HEK293 (cell line): Measurements from ENCODE around the gene PCBP3.

Experiments used
- CTCF ChIA-PET: fragments of 350-600 bp; formaldehyde crosslinking; extraction: SDS; loops from one replicate; lab custom pipeline; 2021; ENCODE audit warnings: antibody characterized with exemption; lab: Yijun Ruan, JAX
- POLR2A ChIA-PET: fragments of 300-600 bp; formaldehyde crosslinking; extraction: SDS; loops from one replicate; lab custom pipeline; 2020; ENCODE audit warnings: antibody characterized with exemption, inconsistent platforms; lab: Yijun Ruan, JAX
- H3K27ac ChIP-seq: fragments of 200-500 bp; sonication (Bioruptor generic); 2 replicates; pipeline ENCODE4 v1.5.1; 2014; ENCODE audit warnings: low read depth, low read length, control low read depth, inconsistent platforms; ENCODE audit errors: extremely low read depth
- H3K36me3 ChIP-seq, 2 experiments: fragments of 200-500 bp in 1 of 2; sonication (Bioruptor generic) in 1 of 2; 1 replicate in 1 of 2; 2 replicates in 1 of 2; pipeline ENCODE4 v1.5.1; 2014 to 2017; ENCODE audit warnings: inconsistent platforms in 2 of 2, low read length in 2 of 2; ENCODE audit not compliant: control insufficient read depth in 2 of 2, insufficient read depth in 1 of 2
- H3K4me1 ChIP-seq: fragments of 200-500 bp; sonication (Bioruptor generic); 2 replicates; pipeline ENCODE4 v1.5.1; 2014; ENCODE audit warnings: mild to moderate bottlenecking, low read length, inconsistent platforms; ENCODE audit not compliant: control insufficient read depth, insufficient read depth
- H3K4me3 ChIP-seq: 2 replicates; pipeline ENCODE4 v1.5.1; 2011; ENCODE audit warnings: low read depth, mild to moderate bottlenecking, control low read depth, low read length, moderate library complexity
- H3K9me3 ChIP-seq: fragments of 200-500 bp; sonication (Bioruptor generic); 2 replicates; pipeline ENCODE4 v1.5.1; 2014; ENCODE audit warnings: low read depth, low read length, inconsistent platforms; ENCODE audit not compliant: control insufficient read depth, insufficient read depth
- IKZF3 ChIP-seq: fragments of 450-650 bp; IDR thresholded peaks from 2 replicates; pipeline ENCODE4 v1.5.0; 2018; ENCODE audit warnings: missing biosample characterization, mild to moderate bottlenecking, missing genetic modification characterization, moderate library complexity
- KLF8 ChIP-seq: fragments of 450-650 bp; formaldehyde crosslinking; IDR thresholded peaks from 2 replicates; pipeline ENCODE4 v1.5.1; 2016; ENCODE audit warnings: missing biosample characterization, missing genetic modification characterization
- PBX3 ChIP-seq: sonication (generic); formaldehyde crosslinking; IDR thresholded peaks from 2 replicates; pipeline ENCODE4 v1.8.1; 2022; ENCODE audit warnings: mild to moderate bottlenecking, moderate library complexity, missing genetic modification reagents
- PRDM1 ChIP-seq: fragments of 450-650 bp; formaldehyde crosslinking; IDR thresholded peaks from 2 replicates; pipeline ENCODE4; 2016; ENCODE audit warnings: missing biosample characterization, missing genetic modification characterization
- REST ChIP-seq: fragments of 450-650 bp; formaldehyde crosslinking; IDR thresholded peaks from 2 replicates; pipeline ENCODE4 v1.5.1; 2016; ENCODE audit warnings: missing biosample characterization, missing genetic modification characterization
- SETDB1 ChIP-seq: IDR thresholded peaks from one replicate; pipeline ENCODE4 v1.6.1; 2017; ENCODE audit warnings: mild to moderate bottlenecking, low read length, moderate library complexity, mixed read lengths; ENCODE audit not compliant: insufficient read length
- ZBTB21 ChIP-seq: fragments of 450-650 bp; formaldehyde crosslinking; IDR thresholded peaks from 2 replicates; pipeline ENCODE4 v1.5.1; 2017; ENCODE audit warnings: missing biosample characterization, missing genetic modification characterization
- ZNF146 ChIP-seq: fragments of 450-650 bp; formaldehyde crosslinking; IDR thresholded peaks from 2 replicates; pipeline ENCODE4 v1.5.1; 2016; ENCODE audit warnings: missing biosample characterization, missing genetic modification characterization
- ZNF148 ChIP-seq: fragments of 450-650 bp; formaldehyde crosslinking; IDR thresholded peaks from 2 replicates; pipeline ENCODE4 v1.5.0; 2017; ENCODE audit warnings: missing biosample characterization, missing genetic modification characterization, borderline replicate concordance
- ZNF169 ChIP-seq: fragments of 450-650 bp; formaldehyde crosslinking; IDR thresholded peaks from 2 replicates; pipeline ENCODE4 v1.5.1; 2016; ENCODE audit warnings: missing biosample characterization, missing genetic modification characterization
- ZNF248 ChIP-seq: fragments of 450-650 bp; formaldehyde crosslinking; IDR thresholded peaks from 2 replicates; pipeline ENCODE4 v1.5.1; 2017; ENCODE audit warnings: missing biosample characterization, missing genetic modification characterization
- ZNF423 ChIP-seq: fragments of 450-650 bp; formaldehyde crosslinking; IDR thresholded peaks from 2 replicates; pipeline ENCODE4 v1.5.1; 2016; ENCODE audit warnings: missing biosample characterization, missing genetic modification characterization
- ZNF501 ChIP-seq: fragments of 450-650 bp; formaldehyde crosslinking; IDR thresholded peaks from 2 replicates; pipeline ENCODE4 v1.5.1; 2016; ENCODE audit warnings: missing biosample characterization, missing genetic modification characterization
- ZNF514 ChIP-seq: fragments of 450-650 bp; formaldehyde crosslinking; IDR thresholded peaks from 2 replicates; pipeline ENCODE4 v1.5.1; 2016; ENCODE audit warnings: missing biosample characterization, missing genetic modification characterization
- ZNF561 ChIP-seq: fragments of 450-650 bp; IDR thresholded peaks from 2 replicates; pipeline ENCODE4 v1.5.1; 2018; ENCODE audit warnings: missing biosample characterization, missing genetic modification characterization, borderline replicate concordance
- ZNF580 ChIP-seq: fragments of 450-650 bp; formaldehyde crosslinking; IDR thresholded peaks from 2 replicates; pipeline ENCODE4 v1.5.1; 2016; ENCODE audit warnings: missing biosample characterization, missing genetic modification characterization
- ZNF610 ChIP-seq: fragments of 450-650 bp; formaldehyde crosslinking; IDR thresholded peaks from 2 replicates; pipeline ENCODE4 v1.5.1; 2016; ENCODE audit warnings: missing biosample characterization, missing genetic modification characterization, borderline replicate concordance
- ZNF843 ChIP-seq: fragments of 450-650 bp; formaldehyde crosslinking; IDR thresholded peaks from 2 replicates; pipeline ENCODE4 v1.5.1; 2016; ENCODE audit warnings: missing biosample characterization, missing genetic modification characterization
- ZSCAN4 ChIP-seq: fragments of 450-650 bp; formaldehyde crosslinking; IDR thresholded peaks from 2 replicates; pipeline ENCODE4 v1.5.1; 2017; ENCODE audit warnings: missing biosample characterization, missing genetic modification characterization

Gene PCBP3

GRCh38 chr21:45769896-45770295 lies 126.4 kb downstream of the PCBP3 start (continued):
- TF ChIP-seq ZBTB21 (tag by site-specific recombination): no peak
- no peak for TF ChIP-seq PRDM1

- no peaks in the 10 kb centered on the region for H3K4me1 ChIP-seq
- CTCF ChIA-PET: interaction anchor here (1.6 kb wide), 1 partner anchor 48 kb away, joined by 4 read pairs; no protein-coding TSS in a partner anchor
- H3K4me3 ChIP-seq: no peak overlapping the region
- no peaks in the 10 kb centered on the region for H3K36me3 ChIP-seq
- H3K9me3 ChIP-seq: no peaks in the 10 kb centered on the region
- POLR2A ChIA-PET: no interaction called here
- TF ChIP-seq ZSCAN4 (tag by site-specific recombination) (no peak), ZNF146 (peak; percentile 94; the same call in 1 of the 2 replicates)
- no peak overlapping the region for H3K27ac ChIP-seq
Observed at GRCh38 chr21:45772180-45772579, 128.7 kb downstream of the PCBP3 start.

GRCh38 chr21:45774291-45774690 lies 130.8 kb downstream of the PCBP3 start:
- no peaks in the 10 kb centered on the region for H3K36me3 ChIP-seq
- H3K4me3 ChIP-seq: no peak overlapping the region
- H3K4me1 ChIP-seq: no peaks in the 10 kb centered on the region
- H3K9me3 ChIP-seq: no peaks in the 10 kb centered on the region
- TF ChIP-seq ZNF514 (tag by site-specific recombination) (no peak), ZNF501 (tag by site-specific recombination) (no peak), ZNF561 (tag by site-specific recombination) (no peak), PBX3 (CRISPR knock-in tag) (no peak), ZNF580 (tag by site-specific recombination) (no peak)
- H3K27ac ChIP-seq: no peak overlapping the region
- POLR2A ChIA-PET: no interaction called here
- CTCF ChIA-PET: interaction anchor here (0.6 kb wide), 1 partner anchor 10 kb away, joined by 3 read pairs; no protein-coding TSS in a partner anchor

GRCh38 chr21:45776971-45777370 lies 133.4 kb downstream of the PCBP3 start:
- ChIA-PET POLR2A (no interaction called here), CTCF (interaction anchor here (3.0 kb wide), 1 partner anchor 221 kb away, joined by 9 read pairs; no protein-coding TSS in a partner anchor)
- Histone ChIP-seq H3K4me3 (no peak overlapping the region), H3K36me3 (no peaks in the 10 kb centered on the region), H3K9me3 (no peaks in the 10 kb centered on the region), H3K27ac (no peak overlapping the region), H3K4me1 (no peaks in the 10 kb centered on the region)
- TF ChIP-seq SETDB1 (peak; percentile 91), ZNF610 (no peak)

- Histone ChIP-seq H3K4me3 (no peak overlapping the region), H3K4me1 (no peaks in the 10 kb centered on the region), H3K9me3 (no peaks in the 10 kb centered on the region), H3K36me3 (no peaks in the 10 kb centered on the region), H3K27ac (no peak overlapping the region)
- no peak for TF ChIP-seq IKZF3 (tag by site-specific recombination)
- no peak for TF ChIP-seq REST (tag by site-specific recombination)
- TF ChIP-seq ZNF169 (tag by site-specific recombination): no peak
- no peak for TF ChIP-seq ZNF843 (tag by site-specific recombination)
- no peak for TF ChIP-seq ZNF248
- no peak for TF ChIP-seq KLF8 (tag by site-specific recombination)
- TF ChIP-seq ZNF148: no peak
- no peak for TF ChIP-seq ZNF423 (tag by site-specific recombination)
- ChIA-PET POLR2A (no interaction called here), CTCF (interaction anchor here (0.5 to 0.6 kb wide), 2 partner anchors 52 to 223 kb away, joined by 3 to 4 read pairs; no protein-coding TSS in a partner anchor)
Observed at GRCh38 chr21:45778686-45779085, 135.2 kb downstream of the PCBP3 start.
